T-helper 1 cell treated with Interleukin-12 subunit alpha and Interleukin-12 subunit beta and Interleukin-4 antibody, amounts not matched to agents 30 ng/mL and 1 ng/mL, for 36 hours (primary cell): ENCODE measurements around the gene ZNF692. TPM values are rescaled to one million over a fixed set of nuclear protein-coding genes. Genes with fewer than 3 reads are reported as not detected.
"Not testable (repeated sequence)": the region's sequence is repeated elsewhere in the genome, so short reads cannot be mapped to it uniquely, and the experiment has no call there.

Experiments used
- intact Hi-C: fragments of 100-400 bp; cut with micrococcal nuclease; formaldehyde crosslinking; loops from one replicate; pipeline ENCODE4 v1.15.1; 2024
- total RNA-seq: library from RNA; stranded (reverse); gene quantifications from 2 replicates; pipeline ENCODE4 v1.2.3, GENCODE V29; 2022

ZNF692 gene
- total RNA-seq, 1 donor from 2014 or later: 65.2 TPM

GRCh38 chr1:248811514-248812490 is 47.1 kb downstream of the ZNF692 start:
- intact Hi-C loops: no loop called here

DNA sequence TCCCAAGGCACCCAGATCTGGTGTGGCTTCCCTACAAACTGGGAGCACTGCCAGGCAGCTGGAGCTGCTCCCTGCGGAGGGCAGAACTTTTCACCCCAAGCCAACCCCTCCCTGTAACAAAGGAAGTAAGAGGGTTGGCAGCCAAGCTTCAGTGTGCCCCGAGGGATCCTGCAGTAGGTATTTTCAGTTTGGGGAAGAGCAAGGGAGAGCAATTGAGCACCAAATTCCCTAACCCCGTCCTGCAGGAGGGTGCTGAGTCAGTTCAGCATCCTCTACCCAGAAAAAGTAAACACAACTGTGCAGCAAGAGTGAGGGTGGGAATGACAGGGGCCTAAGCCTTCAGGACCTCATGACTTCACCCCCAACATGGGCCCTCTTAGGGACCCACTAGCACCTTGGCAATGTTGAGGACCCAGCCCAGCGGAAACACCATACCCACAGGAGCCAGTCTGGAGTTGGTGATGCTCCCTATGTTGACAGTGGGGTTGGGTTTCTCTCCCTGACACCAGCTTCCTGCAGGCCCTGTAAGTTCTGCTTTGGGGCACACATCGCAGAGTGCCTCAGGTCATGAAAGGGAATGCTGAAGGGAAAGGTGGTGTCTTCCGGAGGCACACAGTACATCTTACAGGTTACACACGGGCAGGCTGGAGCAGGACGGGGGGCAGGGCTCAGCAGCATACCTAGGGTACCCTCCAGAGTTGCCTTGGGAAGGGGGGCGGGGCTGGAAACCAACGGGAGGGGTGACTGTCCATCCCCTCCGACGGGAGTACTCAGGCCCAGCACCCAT is 48.0 kb downstream of the ZNF692 start:
- intact Hi-C loops: no loop called here

- intact Hi-C loops: no loop called here
These were observed 48.7 kb downstream of the ZNF692 start for GRCh38 chr1:248810000-248810726.

GRCh38 chr1:248808876-248809275 is 50.0 kb downstream of the ZNF692 start:
- intact Hi-C loops: no loop called here

DNA sequence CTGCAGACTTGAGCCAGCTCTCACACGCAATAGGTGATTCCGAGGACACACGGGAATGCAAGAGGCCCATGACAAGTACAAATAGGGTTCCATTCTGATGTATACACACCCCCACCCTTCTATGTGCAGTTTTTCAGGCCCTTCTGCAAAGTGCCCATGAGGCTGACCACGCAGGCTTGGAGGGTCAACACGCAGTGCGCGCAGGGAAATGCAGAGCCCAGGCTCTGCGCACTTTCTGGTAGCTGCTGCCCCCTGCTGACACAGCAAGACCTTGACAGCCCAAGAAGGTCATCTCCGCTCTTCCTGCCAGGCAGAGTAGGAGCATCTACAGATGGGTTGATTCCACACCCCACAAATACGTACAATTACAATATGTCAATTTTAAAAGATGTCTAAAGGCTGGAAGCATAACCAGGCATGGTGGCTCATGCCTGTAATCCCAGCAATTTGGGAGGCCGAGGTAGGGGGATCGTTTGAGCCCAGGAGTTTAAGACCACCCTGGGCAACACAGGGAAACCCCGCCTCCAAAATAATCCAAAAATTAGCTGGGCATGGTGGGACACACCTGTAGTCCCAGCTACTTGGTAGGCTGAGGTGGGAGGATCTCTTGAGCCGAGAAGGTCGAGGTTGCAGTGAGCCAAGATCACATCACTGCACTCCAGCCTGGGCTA is 51.7 kb downstream of the ZNF692 start:
- intact Hi-C loops: loop anchor here (1.0 kb wide), 4 partner anchors 120 to 403 kb away; no protein-coding TSS in a partner anchor

GRCh38 chr1:248805876-248806275 is 53.0 kb downstream of the ZNF692 start:
- intact Hi-C loops: no loop called here

- intact Hi-C loops: no loop called here
These were observed 53.9 kb downstream of the ZNF692 start for GRCh38 chr1:248804771-248805681.

GRCh38 chr1:248803501-248803900 is 55.4 kb downstream of the ZNF692 start:
- intact Hi-C loops: not testable (repeated sequence)

GRCh38 chr1:248802454-248802853 is 56.4 kb downstream of the ZNF692 start:
- intact Hi-C loops: no loop called here

GRCh38 chr1:248800459-248800858 is 58.4 kb downstream of the ZNF692 start:
- intact Hi-C loops: no loop called here

Other genes with a start within 250 kb of the ZNF692 start
- not detected in 2 replicates for gene OR2T11, start 224.0 kb downstream of the ZNF692 start, total RNA-seq
- not detected in 2 replicates for gene OR2T35, start 213.8 kb downstream of the ZNF692 start, total RNA-seq
- not detected in 2 replicates for gene OR2T27, start 203.6 kb downstream of the ZNF692 start, total RNA-seq
- gene OR14I1, start 156.3 kb downstream of the ZNF692 start, total RNA-seq: not detected in 2 replicates
- not detected in 2 replicates for gene LYPD8, start 103.3 kb downstream of the ZNF692 start, total RNA-seq
- gene SH3BP5L, start 33.2 kb downstream of the ZNF692 start, total RNA-seq: 32.2 and 34.1 TPM in 2 replicates
- 52.6 and 53.9 TPM in 2 replicates for gene ZNF672, start 20.9 kb downstream of the ZNF692 start, total RNA-seq
- 5.7 and 6.5 TPM in 2 replicates for gene PGBD2, start 47.1 kb upstream of the ZNF692 start, total RNA-seq